OCI-LY1 (cell line): ENCODE data around the gene LTBP1.

Experiments used
- H2AFZ ChIP-seq: fragments of 200-600 bp; sonication (generic), shearing (Covaris generic); 2 replicates; pipeline ENCODE4 v1.6.0; 2014; ENCODE audit warnings: antibody characterized with exemption, mild to moderate bottlenecking, low read length
- H3F3A ChIP-seq: fragments of 200-600 bp; sonication (generic), shearing (Covaris generic); 2 replicates; pipeline ENCODE4 v1.6.0; 2014; ENCODE audit warnings: mild to moderate bottlenecking, antibody characterized with exemption, low read length, moderate library complexity; ENCODE audit not compliant: insufficient read depth
- H3K27ac ChIP-seq: fragments of 200-600 bp; sonication (generic); 2 replicates; pipeline ENCODE4 v1.5.1; 2014; ENCODE audit warnings: low read length, mixed run types, mild to moderate bottlenecking, low read depth; ENCODE audit not compliant: poor library complexity, severe bottlenecking
- H3K27me3 ChIP-seq: fragments of 200-600 bp; sonication (generic); 2 replicates; pipeline ENCODE4 v1.6.0; 2014; ENCODE audit warnings: antibody characterized with exemption, mild to moderate bottlenecking, low read length, moderate library complexity; ENCODE audit not compliant: insufficient read depth
- H3K36me3 ChIP-seq: fragments of 200-600 bp; sonication (generic); 2 replicates; pipeline ENCODE4 v1.6.1; 2014; ENCODE audit warnings: mild to moderate bottlenecking, antibody characterized with exemption, low read length, moderate library complexity, mixed read lengths; ENCODE audit not compliant: insufficient read depth
- H3K4me1 ChIP-seq: fragments of 200-600 bp; sonication (generic); 2 replicates; pipeline ENCODE4 v1.5.1; 2014; ENCODE audit warnings: mild to moderate bottlenecking, low read length, moderate library complexity; ENCODE audit not compliant: insufficient read depth, severe bottlenecking
- H3K4me2 ChIP-seq: fragments of 200-600 bp; sonication (generic), shearing (Covaris generic); 2 replicates; pipeline ENCODE4 v1.6.1; 2014; ENCODE audit warnings: low read length
- H3K4me3 ChIP-seq: fragments of 200-600 bp; sonication (generic); 2 replicates; pipeline ENCODE4 v1.5.1; 2014; ENCODE audit warnings: low read length, low read depth, mild to moderate bottlenecking, mixed read lengths; ENCODE audit not compliant: poor library complexity, severe bottlenecking
- H3K79me2 ChIP-seq: fragments of 200-600 bp; shearing (Covaris generic); 2 replicates; pipeline ENCODE4 v1.6.1; 2016; ENCODE audit warnings: mixed run types, low read length, mixed read lengths; ENCODE audit not compliant: insufficient read depth
- H3K9ac ChIP-seq: fragments of 200-600 bp; sonication (generic), shearing (Covaris generic); 2 replicates; pipeline ENCODE4 v1.6.1; 2014; ENCODE audit warnings: mild to moderate bottlenecking, low read length, mixed read lengths
- H3K9me2 ChIP-seq: fragments of 200-600 bp; sonication (generic), shearing (Covaris generic); 2 replicates; pipeline ENCODE4 v1.6.1; 2014; ENCODE audit warnings: low read depth, mild to moderate bottlenecking, low read length, mixed read lengths
- H3K9me3 ChIP-seq: fragments of 200-600 bp; shearing (Covaris generic); 2 replicates; pipeline ENCODE4 v1.6.1; 2014; ENCODE audit warnings: low read length, mixed read lengths
- H4K20me1 ChIP-seq: fragments of 200-600 bp; sonication (generic), shearing (Covaris generic); 2 replicates; pipeline ENCODE4 v1.6.0; 2016; ENCODE audit warnings: mild to moderate bottlenecking, low read length; ENCODE audit not compliant: insufficient read depth
- EZH2 ChIP-seq: fragments of 200-600 bp; sonication (generic), shearing (Covaris generic); IDR thresholded peaks from 2 replicates; pipeline ENCODE4 v1.8.0; 2017; ENCODE audit warnings: borderline replicate concordance, mixed run types, mild to moderate bottlenecking, antibody characterized with exemption, low read length, moderate library complexity, mixed read lengths
- TF ChIP-seq, protein P1 (sequence below): fragments of 200-600 bp; sonication (generic), shearing (Covaris generic); IDR thresholded peaks from 2 replicates; pipeline ENCODE4 v1.5.1; 2017; ENCODE audit warnings: mild to moderate bottlenecking, antibody characterized with exemption, low read length, moderate library complexity, mixed read lengths

Gene LTBP1

DNA sequence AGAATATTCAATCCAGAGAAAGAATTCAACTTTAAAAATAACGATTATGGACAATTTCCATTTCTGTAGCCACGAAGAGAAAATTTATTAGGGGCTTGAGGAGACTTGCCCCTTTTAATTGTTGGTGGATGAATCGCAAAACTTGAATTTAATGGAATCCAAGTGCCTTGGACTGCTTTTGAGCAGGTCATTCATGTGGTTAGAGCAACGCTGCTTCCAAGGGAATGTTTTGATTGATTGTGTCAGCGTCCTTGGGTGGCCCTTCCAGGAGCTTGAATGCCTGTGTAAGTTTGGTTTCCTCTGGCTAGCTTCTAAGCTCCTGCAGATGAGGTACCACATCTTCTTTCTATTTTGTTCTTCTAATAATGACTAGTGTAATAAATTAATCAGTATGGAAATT, 213.4 kb downstream of the LTBP1 start:
- H4K20me1 ChIP-seq, result no peaks in the 10 kb centered on the region
- H3F3A ChIP-seq, result no peaks in the 10 kb centered on the region
- no peak overlapping the region for H3K4me3 ChIP-seq
- H3K9me3 ChIP-seq, result no peaks in the 10 kb centered on the region
- no peak overlapping the region for H3K27ac ChIP-seq
- no peaks in the 10 kb centered on the region for H3K27me3 ChIP-seq
- H3K9ac ChIP-seq, result no peak overlapping the region
- H3K79me2 ChIP-seq, result peaks cover 13% of the 10 kb centered on the region; the same call in 1 of the 2 replicates
- TF ChIP-seq, protein P1, sequence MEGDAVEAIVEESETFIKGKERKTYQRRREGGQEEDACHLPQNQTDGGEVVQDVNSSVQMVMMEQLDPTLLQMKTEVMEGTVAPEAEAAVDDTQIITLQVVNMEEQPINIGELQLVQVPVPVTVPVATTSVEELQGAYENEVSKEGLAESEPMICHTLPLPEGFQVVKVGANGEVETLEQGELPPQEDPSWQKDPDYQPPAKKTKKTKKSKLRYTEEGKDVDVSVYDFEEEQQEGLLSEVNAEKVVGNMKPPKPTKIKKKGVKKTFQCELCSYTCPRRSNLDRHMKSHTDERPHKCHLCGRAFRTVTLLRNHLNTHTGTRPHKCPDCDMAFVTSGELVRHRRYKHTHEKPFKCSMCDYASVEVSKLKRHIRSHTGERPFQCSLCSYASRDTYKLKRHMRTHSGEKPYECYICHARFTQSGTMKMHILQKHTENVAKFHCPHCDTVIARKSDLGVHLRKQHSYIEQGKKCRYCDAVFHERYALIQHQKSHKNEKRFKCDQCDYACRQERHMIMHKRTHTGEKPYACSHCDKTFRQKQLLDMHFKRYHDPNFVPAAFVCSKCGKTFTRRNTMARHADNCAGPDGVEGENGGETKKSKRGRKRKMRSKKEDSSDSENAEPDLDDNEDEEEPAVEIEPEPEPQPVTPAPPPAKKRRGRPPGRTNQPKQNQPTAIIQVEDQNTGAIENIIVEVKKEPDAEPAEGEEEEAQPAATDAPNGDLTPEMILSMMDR, result no peak
- TF ChIP-seq EZH2, result no peak
- no peak overlapping the region for H3K4me2 ChIP-seq
- peaks cover 38% of the 10 kb centered on the region for H3K36me3 ChIP-seq
- no peak overlapping the region for H2AFZ ChIP-seq
- H3K4me1 ChIP-seq, result no peaks in the 10 kb centered on the region
- no peaks in the 10 kb centered on the region for H3K9me2 ChIP-seq

DNA sequence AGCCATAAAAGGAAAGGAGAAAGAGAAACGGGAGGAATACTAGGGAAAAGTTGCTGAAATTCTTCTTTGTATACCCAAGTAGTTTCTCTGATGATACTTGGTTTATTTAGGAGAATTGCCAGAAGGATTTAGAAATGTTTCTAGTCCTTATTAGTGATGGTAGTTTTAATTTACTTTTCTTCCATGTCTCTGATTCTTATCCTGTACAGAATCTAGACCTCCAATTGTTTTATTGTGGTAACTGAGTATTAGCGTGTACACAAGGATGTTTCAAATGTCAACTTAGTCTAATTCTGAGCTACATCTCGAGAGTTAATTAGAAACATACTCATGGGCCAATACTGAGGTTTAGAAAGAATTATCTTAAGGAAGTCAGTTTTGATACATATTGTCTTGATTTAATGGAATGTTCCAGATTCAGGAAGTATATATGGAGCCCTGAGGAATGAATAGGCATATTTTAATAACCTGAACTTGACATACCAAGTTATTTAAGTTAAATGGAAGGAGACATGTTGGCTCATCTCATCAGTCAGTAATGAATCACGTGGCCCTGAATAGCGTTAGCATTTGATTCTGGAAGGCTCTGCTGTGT, 219.6 kb downstream of the LTBP1 start:
- H3F3A ChIP-seq, result no peaks in the 10 kb centered on the region
- peaks cover 34% of the 10 kb centered on the region for H3K36me3 ChIP-seq
- H2AFZ ChIP-seq, result no peak overlapping the region
- no peaks in the 10 kb centered on the region for H4K20me1 ChIP-seq
- TF ChIP-seq EZH2, result no peak
- TF ChIP-seq, protein P1, result no peak
- H3K9me3 ChIP-seq, result no peaks in the 10 kb centered on the region
- no peaks in the 10 kb centered on the region for H3K27me3 ChIP-seq
- H3K9ac ChIP-seq, result no peak overlapping the region
- H3K4me3 ChIP-seq, result no peak overlapping the region
- H3K4me2 ChIP-seq, result no peak overlapping the region
- no peak overlapping the region for H3K27ac ChIP-seq
- no peaks in the 10 kb centered on the region for H3K9me2 ChIP-seq
- peaks cover 2% of the 10 kb centered on the region; the same call in 1 of the 2 replicates for H3K79me2 ChIP-seq
- H3K4me1 ChIP-seq, result no peaks in the 10 kb centered on the region

DNA sequence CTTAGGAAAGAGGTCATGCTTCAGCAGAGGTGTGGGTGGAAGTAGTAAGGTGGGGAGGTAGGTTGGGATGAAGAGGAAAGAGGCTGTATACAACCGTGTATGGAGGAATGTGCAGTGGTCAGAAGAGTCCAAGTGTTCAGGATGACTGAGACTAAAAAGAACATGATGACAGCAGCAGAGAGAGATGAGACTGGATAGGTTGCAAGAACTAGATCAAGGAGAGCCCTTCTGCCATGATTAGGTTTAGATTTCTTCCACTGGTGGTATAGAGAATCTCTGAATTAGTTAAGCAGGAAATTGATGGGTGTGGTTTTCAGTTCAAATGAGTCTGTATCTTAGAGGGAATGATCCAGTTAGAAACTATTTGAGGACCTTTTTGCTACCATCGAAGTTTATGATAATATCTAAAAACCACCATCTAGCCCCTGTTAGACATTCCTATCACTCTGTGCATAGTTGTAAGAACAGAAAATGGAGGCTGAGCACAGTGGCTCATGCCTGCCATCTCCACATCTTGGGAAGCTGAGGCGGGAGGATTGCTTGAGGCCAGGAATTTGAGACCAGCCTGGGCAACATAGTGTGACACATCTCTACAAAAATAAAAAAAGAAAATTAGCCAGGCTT, 221.0 kb downstream of the LTBP1 start:
- Histone ChIP-seq H4K20me1 (no peaks in the 10 kb centered on the region), H3K36me3 (peaks cover 23% of the 10 kb centered on the region), H3K9me3 (no peaks in the 10 kb centered on the region), H2AFZ (no peak overlapping the region), H3K79me2 (no peaks in the 10 kb centered on the region; the same call in 1 of the 2 replicates), H3K27me3 (no peaks in the 10 kb centered on the region), H3K4me2 (no peak overlapping the region), H3K27ac (no peak overlapping the region), H3K9ac (no peak overlapping the region), H3F3A (no peaks in the 10 kb centered on the region), H3K4me3 (no peak overlapping the region), H3K4me1 (no peaks in the 10 kb centered on the region), H3K9me2 (no peaks in the 10 kb centered on the region)
- no peak for TF ChIP-seq EZH2
- TF ChIP-seq, protein P1, result no peak
